Esophagus squamous epithelium (tissue), 4 donors: Measurements from ENCODE around the gene GABRR2.
"Not testable (repeated sequence)": the region's sequence is repeated elsewhere in the genome, so short reads cannot be mapped to it uniquely, and the experiment has no call there.

Experiments used
- POLR2A ChIP-seq, 4 donors: fragments of 450-650 bp; IDR thresholded peaks; one replicate each; pipeline ENCODE4 v1.6.1; 2017; ENCODE audit warnings: antibody characterized with exemption in 4 of 4, mild to moderate bottlenecking in 4 of 4, moderate library complexity in 3 of 4
- TF ChIP-seq, protein P1 (sequence below), 6 experiments: fragments of 450-650 bp in 4 of 6; fragments of 200-600 bp in 2 of 6; sonication (generic) in 2 of 6; IDR thresholded peaks; one replicate each; pipeline ENCODE4 v1.5.1; 2016 to 2019; ENCODE audit warnings: antibody characterized with exemption in 6 of 6, mild to moderate bottlenecking in 4 of 6, moderate library complexity in 4 of 6

DNA sequence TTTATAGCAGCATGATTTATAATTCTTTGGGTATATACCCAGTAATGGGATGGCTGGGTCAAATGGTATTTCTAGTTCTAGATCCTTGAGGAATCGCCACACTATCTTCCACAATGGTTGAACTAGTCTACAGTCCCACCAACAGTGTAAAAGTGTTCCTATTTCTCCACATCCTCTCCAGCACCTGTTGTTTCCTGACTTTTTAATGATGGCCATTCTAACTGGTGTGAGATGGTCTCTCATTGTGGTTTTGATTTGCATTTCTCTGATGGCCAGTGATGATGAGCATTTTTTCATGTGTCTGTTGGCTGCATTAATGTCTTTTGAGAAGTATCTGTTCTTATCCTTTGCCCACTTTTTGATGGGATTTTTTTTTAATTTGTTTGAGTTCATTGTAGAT, 20.0 kb downstream of the GABRR2 start:
- TF ChIP-seq, protein P1, sequence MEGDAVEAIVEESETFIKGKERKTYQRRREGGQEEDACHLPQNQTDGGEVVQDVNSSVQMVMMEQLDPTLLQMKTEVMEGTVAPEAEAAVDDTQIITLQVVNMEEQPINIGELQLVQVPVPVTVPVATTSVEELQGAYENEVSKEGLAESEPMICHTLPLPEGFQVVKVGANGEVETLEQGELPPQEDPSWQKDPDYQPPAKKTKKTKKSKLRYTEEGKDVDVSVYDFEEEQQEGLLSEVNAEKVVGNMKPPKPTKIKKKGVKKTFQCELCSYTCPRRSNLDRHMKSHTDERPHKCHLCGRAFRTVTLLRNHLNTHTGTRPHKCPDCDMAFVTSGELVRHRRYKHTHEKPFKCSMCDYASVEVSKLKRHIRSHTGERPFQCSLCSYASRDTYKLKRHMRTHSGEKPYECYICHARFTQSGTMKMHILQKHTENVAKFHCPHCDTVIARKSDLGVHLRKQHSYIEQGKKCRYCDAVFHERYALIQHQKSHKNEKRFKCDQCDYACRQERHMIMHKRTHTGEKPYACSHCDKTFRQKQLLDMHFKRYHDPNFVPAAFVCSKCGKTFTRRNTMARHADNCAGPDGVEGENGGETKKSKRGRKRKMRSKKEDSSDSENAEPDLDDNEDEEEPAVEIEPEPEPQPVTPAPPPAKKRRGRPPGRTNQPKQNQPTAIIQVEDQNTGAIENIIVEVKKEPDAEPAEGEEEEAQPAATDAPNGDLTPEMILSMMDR (IDR thresholded peaks at IDR 0.05) = not testable (repeated sequence)
- TF ChIP-seq POLR2A (IDR thresholded peaks at IDR 0.05) = not testable (repeated sequence)
